ENCODE data around the gene XAF1.
"Not testable (repeated sequence)": the region's sequence is repeated elsewhere in the genome, so short reads cannot be mapped to it uniquely, and the experiment has no call there.

Gene XAF1, protein sequence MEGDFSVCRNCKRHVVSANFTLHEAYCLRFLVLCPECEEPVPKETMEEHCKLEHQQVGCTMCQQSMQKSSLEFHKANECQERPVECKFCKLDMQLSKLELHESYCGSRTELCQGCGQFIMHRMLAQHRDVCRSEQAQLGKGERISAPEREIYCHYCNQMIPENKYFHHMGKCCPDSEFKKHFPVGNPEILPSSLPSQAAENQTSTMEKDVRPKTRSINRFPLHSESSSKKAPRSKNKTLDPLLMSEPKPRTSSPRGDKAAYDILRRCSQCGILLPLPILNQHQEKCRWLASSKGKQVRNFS

GRCh38 chr17:6755731-6756184 lies at the start of gene XAF1:
TSS of gene XAF1 (plus strand) at chr17:6756046. CDS start at chr17:6756079, 33 bp downstream.
- DNase-seq: peak; percentile 42

- no peak for DNase-seq
Measured at GRCh38 chr17:6706499-6706898, 49.3 kb upstream of the XAF1 start.

DNA sequence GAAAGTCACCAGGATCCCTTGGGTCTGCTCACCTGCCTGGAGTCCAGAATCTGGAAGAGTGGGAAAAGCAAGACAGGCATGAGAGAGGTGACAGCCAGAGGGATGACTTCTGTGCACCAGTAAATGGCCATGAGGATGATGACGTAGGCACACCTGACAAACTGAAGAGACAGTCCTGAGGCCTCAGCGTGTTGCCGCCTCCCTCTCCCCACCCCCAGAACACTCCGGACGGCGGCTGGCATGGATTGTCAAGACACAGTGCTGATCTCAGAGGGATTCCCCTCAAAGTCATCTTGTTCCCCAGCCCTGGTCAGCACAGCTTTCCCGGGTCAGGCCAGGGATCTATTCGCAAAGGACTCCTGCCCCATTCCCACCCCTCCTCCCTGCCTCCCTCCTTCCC lies 48.9 kb upstream of the XAF1 start:
- DNase-seq: no peak

GRCh38 chr17:6708357-6708961 lies 47.4 kb upstream of the XAF1 start:
- DNase-seq: no peak

GRCh38 chr17:6710317-6710716 lies 45.5 kb upstream of the XAF1 start:
- no peak for DNase-seq

GRCh38 chr17:6711081-6711674 lies 44.7 kb upstream of the XAF1 start:
- DNase-seq: no peak

GRCh38 chr17:6711681-6712057 lies 44.2 kb upstream of the XAF1 start:
- no peak for DNase-seq

GRCh38 chr17:6712058-6712853 lies 43.6 kb upstream of the XAF1 start:
- no peak for DNase-seq

DNA sequence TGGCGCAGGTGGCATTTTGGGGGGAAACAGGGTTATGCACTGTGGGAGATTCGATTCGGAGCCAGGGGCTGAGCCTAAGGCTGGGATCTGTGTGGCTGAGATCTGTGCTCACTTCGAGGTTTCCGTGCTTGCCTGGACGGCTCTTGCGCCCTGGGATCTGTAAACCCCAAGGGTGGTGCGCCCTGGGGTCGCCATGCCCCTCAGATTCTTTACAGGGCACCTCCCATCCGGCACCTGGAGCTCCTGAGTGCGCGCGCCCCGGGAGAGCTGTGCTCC lies 43.1 kb upstream of the XAF1 start:
- no peak for DNase-seq

DNA sequence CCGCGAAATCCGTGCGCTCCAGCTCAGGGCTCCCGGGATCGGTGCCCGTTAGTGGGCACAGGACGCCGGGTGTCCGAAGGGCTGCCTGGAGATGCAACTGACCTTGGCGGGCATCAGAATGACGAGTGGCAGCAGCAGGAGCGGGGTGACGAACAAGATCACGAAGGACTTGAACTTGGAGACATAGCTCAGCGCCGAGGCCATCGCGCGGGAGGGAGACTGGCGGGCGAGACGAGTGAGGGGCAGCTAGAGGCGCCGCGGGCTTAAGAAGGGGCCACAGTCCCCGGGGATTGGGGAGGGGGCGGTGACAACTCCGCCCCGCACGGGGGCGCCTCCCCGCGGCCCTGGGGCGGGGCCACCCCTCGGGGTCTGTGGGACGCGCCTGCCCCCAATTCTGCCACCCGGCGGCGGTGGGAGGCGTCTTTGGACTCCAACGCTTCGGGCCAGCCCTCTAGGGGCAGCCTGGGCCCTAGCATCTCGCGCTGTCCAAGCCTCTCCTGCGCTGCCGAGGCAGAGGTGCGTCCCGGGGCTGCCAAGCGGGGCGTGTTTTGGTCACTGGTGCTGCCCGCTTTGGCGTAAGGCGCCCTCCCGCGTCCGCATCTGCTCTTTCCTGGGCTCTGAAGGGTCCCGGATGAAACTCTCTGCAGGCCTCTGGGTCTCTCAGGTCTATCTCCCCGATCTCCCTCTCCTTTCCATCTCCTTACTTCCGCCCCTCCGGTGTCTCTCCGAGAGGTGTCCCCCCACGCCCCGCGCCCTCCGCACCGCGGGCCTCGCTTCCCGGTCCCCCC lies 42.5 kb upstream of the XAF1 start, which contains the start of gene SLC13A5:
TSS of gene SLC13A5 (minus strand) at position 240 of the 788 bp plus-strand sequence. CDS start at position 204, 36 bp downstream.
- DNase-seq: no peak

DNA sequence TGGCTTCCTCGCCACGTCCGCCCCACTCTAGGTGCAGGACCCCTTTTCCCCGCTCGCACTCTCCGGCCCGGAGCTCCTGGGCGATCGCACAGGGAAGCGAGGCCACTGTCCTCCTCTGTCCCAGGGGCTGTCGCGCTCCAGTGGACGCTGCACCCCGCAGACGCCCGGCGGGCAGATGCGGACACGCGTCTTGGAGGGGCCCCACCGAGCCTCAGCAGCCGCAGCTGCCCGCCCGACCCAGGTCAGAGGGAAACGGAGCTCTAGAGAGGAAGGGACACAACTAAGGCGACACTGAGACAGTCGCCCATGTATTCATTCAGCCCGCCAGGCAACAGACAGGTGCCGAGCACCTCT lies 42.0 kb upstream of the XAF1 start:
- DNase-seq: no peak

- no peak for DNase-seq
Measured at GRCh38 chr17:6714315-6714874, 41.5 kb upstream of the XAF1 start.

GRCh38 chr17:6716736-6717135 lies 39.1 kb upstream of the XAF1 start:
- DNase-seq: no peak

DNA sequence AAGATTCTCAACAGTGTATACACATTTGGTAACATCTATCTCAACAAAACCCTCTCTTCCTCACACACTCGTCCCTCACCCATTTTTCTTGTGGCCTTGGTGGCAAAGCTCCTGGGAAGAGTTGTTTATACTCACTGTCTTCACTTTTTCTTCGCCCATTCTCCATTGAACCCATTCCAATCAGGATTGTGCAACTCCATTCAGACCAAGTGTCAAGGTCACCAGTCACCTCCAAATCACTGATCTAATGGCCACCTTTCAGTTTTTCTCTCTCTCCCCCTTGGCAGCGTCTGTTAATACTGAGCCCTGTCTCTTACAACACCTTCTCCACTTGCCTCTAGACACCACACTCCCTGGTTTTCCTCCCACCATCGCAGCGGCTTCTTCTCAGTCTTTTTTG lies 34.1 kb upstream of the XAF1 start:
- DNase-seq: no peak

DNA sequence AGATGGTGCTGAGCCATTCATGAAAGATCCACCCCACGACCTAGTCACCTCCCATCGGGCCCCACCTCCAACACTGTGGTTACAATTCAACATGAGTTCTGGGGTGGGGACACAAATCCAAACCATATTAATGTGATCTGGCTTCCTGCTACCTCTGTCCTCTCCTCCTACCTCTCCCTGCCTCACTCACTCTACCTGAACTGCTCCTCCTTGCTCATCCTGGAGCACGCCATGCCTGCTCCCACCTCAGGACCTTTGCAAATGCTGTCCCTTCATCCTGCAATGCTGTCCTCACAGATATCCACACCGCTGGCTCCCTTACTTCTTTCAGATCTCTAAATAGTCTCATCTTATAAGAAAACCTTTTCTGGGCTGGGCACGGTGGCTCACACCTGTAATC lies 31.8 kb upstream of the XAF1 start:
- DNase-seq: no peak

DNA sequence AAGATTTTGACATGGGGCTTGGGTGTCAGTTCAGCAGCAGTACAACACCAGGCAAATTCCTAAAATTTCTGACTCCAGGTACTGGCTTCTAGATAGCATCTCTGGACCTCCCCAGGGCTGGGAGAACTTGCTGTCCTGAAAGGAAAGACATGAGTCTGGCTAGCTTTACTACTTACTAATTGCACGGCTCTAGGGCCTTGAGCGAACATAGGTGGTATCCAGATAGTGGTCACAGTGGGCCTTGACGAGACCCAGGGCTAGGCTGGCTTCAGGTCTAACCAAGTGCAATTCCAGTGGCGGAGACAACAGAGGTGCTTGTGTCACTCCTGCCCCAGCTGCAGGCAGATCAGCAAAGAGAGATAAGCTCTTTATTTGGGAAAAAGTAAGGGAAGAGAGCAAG lies 26.3 kb upstream of the XAF1 start:
- no peak for DNase-seq

DNA sequence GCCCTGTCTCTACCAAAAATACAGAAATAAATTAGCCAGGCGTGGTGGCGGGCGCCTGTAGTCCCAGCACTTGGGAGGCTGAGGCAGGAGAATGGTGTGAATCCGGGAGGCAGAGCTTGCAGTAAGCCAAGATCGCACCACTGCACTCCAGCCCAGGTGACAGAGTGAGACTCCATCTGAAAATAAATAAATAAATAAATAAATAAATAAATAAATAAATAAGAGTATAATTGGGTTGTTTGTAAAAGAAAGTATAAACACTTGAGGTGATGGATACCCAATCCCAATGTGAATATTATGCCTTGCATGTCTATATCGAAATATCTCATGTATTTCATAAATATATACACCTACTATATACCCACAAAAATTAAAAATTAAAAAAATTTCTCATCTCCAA lies 9.2 kb upstream of the XAF1 start:
- not testable (repeated sequence) for DNase-seq

GRCh38 chr17:6748617-6749016 lies 7.2 kb upstream of the XAF1 start:
- DNase-seq: no peak

- no peak for DNase-seq
Measured at GRCh38 chr17:6749519-6749918, 6.3 kb upstream of the XAF1 start.

DNA sequence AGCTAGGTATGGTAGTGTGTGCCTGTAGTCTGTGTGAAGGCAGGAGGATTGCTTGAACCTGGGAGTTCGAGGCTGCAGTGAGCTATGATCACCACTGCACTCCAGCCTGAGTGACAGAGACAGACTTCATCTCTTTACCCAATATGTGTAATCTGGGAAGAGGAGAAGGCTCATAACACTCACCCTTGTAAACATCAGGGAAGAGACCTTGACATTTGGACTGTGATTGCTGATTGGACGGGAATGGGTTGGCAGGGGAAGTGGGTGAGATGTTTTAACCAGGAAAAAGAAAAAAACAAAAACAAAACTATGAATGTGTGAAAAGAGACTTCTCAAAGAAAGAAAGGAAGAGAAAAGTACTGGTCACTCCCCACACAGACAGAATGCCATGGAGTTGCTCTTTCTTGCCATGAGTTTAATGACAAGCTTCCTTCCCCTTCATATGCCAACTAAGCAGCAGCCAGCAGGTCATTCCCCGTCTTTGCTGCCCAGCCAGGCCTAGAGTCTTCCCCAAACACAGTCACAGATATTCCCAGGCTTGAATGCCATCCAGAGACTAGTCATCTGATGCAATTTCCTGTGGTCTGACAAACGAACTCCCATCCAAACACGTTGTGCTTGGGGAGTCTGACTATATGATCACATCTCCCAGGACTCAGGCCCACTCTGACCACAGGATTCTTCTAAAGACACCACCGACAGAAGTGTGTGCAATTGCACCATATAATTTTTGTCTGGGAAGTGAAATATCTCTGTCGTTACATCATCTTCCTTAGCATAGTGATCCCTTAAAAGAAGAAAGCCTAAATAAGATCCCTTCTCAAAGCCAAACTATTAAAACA lies 3.6 kb upstream of the XAF1 start:
- DNase-seq: no peak

GRCh38 chr17:6753006-6753445 lies 2.8 kb upstream of the XAF1 start:
- no peak for DNase-seq

DNA sequence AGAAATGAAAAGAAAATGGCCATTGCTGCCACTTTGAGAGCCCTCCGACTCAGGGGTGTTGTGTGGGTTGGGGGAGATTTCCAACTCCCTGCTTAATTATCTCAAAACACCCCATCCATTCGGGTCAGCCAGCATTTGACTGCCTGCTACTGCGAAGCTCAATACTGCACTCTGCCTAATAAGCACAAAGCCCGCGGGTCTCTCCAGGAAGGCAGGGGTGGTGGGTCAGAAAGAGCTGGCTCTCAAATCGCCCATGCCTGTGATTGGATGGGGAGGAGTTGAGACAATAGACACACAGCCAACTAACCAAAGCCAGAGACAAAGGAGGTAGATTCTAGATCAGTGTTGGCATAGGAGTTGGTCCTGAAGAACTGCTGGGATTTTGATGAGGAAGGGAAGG lies 2.3 kb upstream of the XAF1 start:
- no peak for DNase-seq
